ENCODE results near the gene SHTN1. TPM values are rescaled to one million over a fixed set of nuclear protein-coding genes. Genes with fewer than 3 reads are reported as not detected.

The SHTN1 gene
- total RNA-seq, 2 donors from 2014 or later: 0.19 to 0.31 TPM

DNA sequence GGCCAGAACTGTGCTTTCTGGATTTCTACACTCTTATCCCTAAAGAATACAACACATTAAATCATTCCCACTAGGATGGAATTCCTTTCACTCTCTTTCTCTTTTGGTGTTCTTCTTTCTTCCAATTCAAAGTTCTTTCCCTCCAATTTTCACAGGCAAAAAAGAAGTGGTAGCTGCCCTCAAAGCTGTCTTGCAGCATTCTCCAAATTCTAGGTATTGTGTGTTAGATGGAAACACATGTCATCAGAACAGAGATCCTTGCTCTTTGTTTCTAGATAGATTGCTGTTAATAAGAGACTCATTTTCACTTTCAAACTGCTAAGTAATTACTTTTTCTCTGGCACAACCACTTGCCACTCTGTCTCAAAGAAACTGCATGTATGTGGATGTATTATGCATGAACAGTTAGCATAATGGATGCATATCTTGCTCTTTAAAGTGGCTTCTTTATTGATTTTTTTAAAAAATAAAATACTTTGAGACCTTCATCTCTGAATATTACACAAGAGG, 31.0 kb downstream of the SHTN1 start:
- Mint-ChIP-seq H3K27ac (no peak overlapping the region), H3K4me1 (ENCODE audit: low read depth) (no peaks in the 10 kb centered on the region), H3K4me3 (no peak overlapping the region), H3K36me3 (ENCODE audit: insufficient read depth in 2 of 2) (no peaks in the 10 kb centered on the region), H3K27me3 (ENCODE audit: low read depth) (peaks cover 8% of the 10 kb centered on the region), H3K9me3 (no peaks in the 10 kb centered on the region)
- ATAC-seq (replicated peaks in 1 of 2) (no peak), DNase-seq (no peak)

DNA sequence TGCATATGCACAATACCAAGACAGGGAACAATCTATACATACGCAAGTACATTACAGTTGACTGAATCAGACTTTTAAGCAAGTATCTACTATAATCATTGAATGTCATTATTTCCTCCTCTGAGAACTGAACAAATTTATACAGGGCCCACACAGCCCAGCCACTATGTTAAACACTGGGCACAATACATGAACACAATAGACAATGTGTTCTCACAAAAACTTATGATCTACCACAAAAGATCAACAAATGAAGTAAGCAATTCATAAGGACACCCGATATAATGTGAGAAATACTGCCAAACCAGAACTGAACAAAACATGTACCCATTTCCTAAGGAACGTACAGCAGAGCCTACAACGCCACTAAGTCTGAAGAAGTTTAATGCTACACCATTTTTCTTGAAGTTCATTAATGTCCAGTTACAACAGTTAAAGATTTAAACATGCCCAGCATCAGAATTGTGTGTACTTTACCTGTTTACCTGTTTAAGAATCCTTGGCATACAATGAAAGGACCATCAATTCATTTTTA, 31.5 kb downstream of the SHTN1 start:
- peaks cover 8% of the 10 kb centered on the region for H3K27me3 Mint-ChIP-seq (ENCODE audit: low read depth)
- H3K4me1 Mint-ChIP-seq (ENCODE audit: low read depth): no peaks in the 10 kb centered on the region
- H3K9me3 Mint-ChIP-seq: no peaks in the 10 kb centered on the region
- DNase-seq (no peak), ATAC-seq (replicated peaks in 1 of 2) (no peak)
- no peak overlapping the region for H3K4me3 Mint-ChIP-seq
- no peak overlapping the region for H3K27ac Mint-ChIP-seq
- no peaks in the 10 kb centered on the region for H3K36me3 Mint-ChIP-seq (ENCODE audit: insufficient read depth in 2 of 2)

- no peak overlapping the region for H3K4me3 Mint-ChIP-seq
- H3K4me1 Mint-ChIP-seq (ENCODE audit: low read depth): no peaks in the 10 kb centered on the region
- H3K27me3 Mint-ChIP-seq (ENCODE audit: low read depth): peaks cover 8% of the 10 kb centered on the region
- H3K27ac Mint-ChIP-seq: no peak overlapping the region
- H3K36me3 Mint-ChIP-seq (ENCODE audit: insufficient read depth in 2 of 2): no peaks in the 10 kb centered on the region
- DNase-seq: no peak
- no peak for ATAC-seq (replicated peaks in 1 of 2)
- no peaks in the 10 kb centered on the region for H3K9me3 Mint-ChIP-seq
These were observed 32.9 kb downstream of the SHTN1 start for GRCh38 chr10:116972131-116972530.

GRCh38 chr10:116970050-116970449, 34.9 kb downstream of the SHTN1 start:
- DNase-seq (no peak), ATAC-seq (replicated peaks in 1 of 2) (no peak)
- H3K4me3 Mint-ChIP-seq: no peak overlapping the region
- H3K9me3 Mint-ChIP-seq: no peaks in the 10 kb centered on the region
- H3K27ac Mint-ChIP-seq: no peak overlapping the region
- H3K27me3 Mint-ChIP-seq (ENCODE audit: low read depth): peaks cover 8% of the 10 kb centered on the region
- H3K4me1 Mint-ChIP-seq (ENCODE audit: low read depth): no peaks in the 10 kb centered on the region
- H3K36me3 Mint-ChIP-seq (ENCODE audit: insufficient read depth in 2 of 2): no peaks in the 10 kb centered on the region

GRCh38 chr10:116968331-116968730, 36.7 kb downstream of the SHTN1 start:
- no peaks in the 10 kb centered on the region for H3K9me3 Mint-ChIP-seq
- no peaks in the 10 kb centered on the region for H3K4me1 Mint-ChIP-seq (ENCODE audit: low read depth)
- DNase-seq: no peak
- H3K27me3 Mint-ChIP-seq (ENCODE audit: low read depth): peaks cover 6% of the 10 kb centered on the region
- H3K27ac Mint-ChIP-seq: no peak overlapping the region
- no peak for ATAC-seq (replicated peaks in 1 of 2)
- H3K36me3 Mint-ChIP-seq (ENCODE audit: insufficient read depth in 2 of 2): no peaks in the 10 kb centered on the region
- H3K4me3 Mint-ChIP-seq: no peak overlapping the region

DNA sequence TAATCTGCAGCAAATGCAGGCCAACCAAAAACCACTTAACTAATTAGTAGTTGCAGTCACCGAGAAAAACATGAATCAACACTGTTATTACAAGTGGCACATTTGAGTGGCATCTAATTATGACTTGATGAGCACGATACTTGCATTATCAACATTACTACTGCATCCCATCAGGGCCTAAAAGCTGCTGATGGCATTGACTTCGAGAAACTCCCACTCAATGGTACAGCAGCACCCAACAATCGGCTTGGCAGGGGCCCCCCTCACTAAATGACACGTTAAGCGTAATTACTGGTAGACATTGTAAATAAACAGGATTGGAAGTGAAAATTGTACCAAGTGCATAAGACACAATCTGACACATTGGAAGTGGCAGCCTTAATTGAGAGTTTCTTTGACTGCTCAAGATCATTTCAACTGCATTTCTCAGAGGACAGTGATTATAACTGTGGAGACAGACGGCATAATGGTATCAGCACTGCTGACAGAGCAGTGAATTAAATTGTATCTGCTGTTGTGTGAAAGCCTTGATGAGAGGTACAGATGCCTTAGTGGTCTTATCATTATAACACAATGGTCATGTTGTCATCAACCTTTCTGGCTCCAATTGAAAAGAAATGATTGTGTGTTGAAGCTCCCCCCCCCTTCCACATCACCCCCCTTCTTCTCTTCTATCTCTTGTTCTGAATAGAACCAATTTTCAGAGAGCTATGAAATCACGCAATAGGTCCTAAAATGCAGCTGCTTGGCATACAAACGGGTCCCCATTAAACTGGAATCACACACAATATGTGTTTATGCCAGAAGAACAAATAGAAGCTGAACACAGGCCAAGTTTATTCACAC, 43.4 kb downstream of the SHTN1 start:
- H3K36me3 Mint-ChIP-seq (ENCODE audit: insufficient read depth in 2 of 2): no peaks in the 10 kb centered on the region
- no peak for ATAC-seq (replicated peaks in 1 of 2)
- no peaks in the 10 kb centered on the region for H3K9me3 Mint-ChIP-seq
- H3K27me3 Mint-ChIP-seq (ENCODE audit: low read depth): no peaks in the 10 kb centered on the region
- H3K4me1 Mint-ChIP-seq (ENCODE audit: low read depth): no peaks in the 10 kb centered on the region
- H3K4me3 Mint-ChIP-seq: no peak overlapping the region
- H3K27ac Mint-ChIP-seq: no peak overlapping the region
- DNase-seq: no peak

- H3K27me3 Mint-ChIP-seq (ENCODE audit: low read depth): no peaks in the 10 kb centered on the region
- H3K27ac Mint-ChIP-seq: no peak overlapping the region
- DNase-seq (no peak), ATAC-seq (replicated peaks in 1 of 2) (no peak)
- no peak overlapping the region for H3K4me3 Mint-ChIP-seq
- no peaks in the 10 kb centered on the region for H3K9me3 Mint-ChIP-seq
- H3K4me1 Mint-ChIP-seq (ENCODE audit: low read depth): no peaks in the 10 kb centered on the region
- H3K36me3 Mint-ChIP-seq (ENCODE audit: insufficient read depth in 2 of 2): no peaks in the 10 kb centered on the region
These were observed 44.8 kb downstream of the SHTN1 start for GRCh38 chr10:116960066-116960776.

DNA sequence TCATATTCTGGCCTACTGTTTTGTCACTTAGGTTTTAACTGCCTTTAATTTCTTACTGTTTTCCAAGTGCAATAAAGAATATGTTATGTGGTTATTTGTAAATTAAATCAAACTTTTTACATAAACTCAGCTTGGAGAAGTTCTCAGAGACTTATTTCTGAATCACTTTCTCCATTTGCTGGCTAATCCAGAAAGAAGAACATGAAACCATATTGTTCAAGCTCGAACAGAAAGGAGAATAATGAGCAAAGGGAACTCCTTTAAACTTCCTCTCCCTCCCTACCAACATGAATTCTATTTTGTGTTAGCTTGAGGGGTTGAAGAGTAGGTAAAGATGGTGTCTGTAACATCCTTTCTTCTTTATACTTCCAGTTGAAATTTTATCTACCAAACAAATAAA, 52.3 kb downstream of the SHTN1 start:
- H3K27ac Mint-ChIP-seq: no peak overlapping the region
- H3K27me3 Mint-ChIP-seq (ENCODE audit: low read depth): no peaks in the 10 kb centered on the region
- H3K4me3 Mint-ChIP-seq: no peak overlapping the region
- DNase-seq: no peak
- no peaks in the 10 kb centered on the region for H3K4me1 Mint-ChIP-seq (ENCODE audit: low read depth)
- H3K9me3 Mint-ChIP-seq: no peaks in the 10 kb centered on the region
- H3K36me3 Mint-ChIP-seq (ENCODE audit: insufficient read depth in 2 of 2): no peaks in the 10 kb centered on the region
- ATAC-seq (replicated peaks in 1 of 2): no peak

DNA sequence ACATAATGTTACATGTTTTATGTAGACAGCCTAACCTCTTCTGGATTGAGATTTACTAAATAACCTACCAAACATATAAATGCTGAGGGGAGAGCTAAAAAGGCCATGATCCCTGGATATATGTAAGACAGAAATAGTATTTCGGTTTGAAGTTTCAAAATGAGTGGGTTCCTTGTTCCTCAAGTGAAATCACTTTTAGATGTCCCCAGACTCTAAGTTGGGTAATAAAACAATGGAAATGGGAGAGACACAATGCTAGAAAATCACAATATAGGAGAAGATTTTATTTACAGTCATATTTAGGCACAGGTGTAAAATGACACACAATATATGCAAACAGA, 56.5 kb downstream of the SHTN1 start:
- Mint-ChIP-seq H3K4me3 (no peak overlapping the region), H3K36me3 (ENCODE audit: insufficient read depth in 2 of 2) (no peaks in the 10 kb centered on the region), H3K4me1 (ENCODE audit: low read depth) (no peaks in the 10 kb centered on the region), H3K27me3 (ENCODE audit: low read depth) (peaks cover 10% of the 10 kb centered on the region), H3K27ac (no peak overlapping the region), H3K9me3 (no peaks in the 10 kb centered on the region)
- DNase-seq (no peak), ATAC-seq (replicated peaks in 1 of 2) (no peak)

DNA sequence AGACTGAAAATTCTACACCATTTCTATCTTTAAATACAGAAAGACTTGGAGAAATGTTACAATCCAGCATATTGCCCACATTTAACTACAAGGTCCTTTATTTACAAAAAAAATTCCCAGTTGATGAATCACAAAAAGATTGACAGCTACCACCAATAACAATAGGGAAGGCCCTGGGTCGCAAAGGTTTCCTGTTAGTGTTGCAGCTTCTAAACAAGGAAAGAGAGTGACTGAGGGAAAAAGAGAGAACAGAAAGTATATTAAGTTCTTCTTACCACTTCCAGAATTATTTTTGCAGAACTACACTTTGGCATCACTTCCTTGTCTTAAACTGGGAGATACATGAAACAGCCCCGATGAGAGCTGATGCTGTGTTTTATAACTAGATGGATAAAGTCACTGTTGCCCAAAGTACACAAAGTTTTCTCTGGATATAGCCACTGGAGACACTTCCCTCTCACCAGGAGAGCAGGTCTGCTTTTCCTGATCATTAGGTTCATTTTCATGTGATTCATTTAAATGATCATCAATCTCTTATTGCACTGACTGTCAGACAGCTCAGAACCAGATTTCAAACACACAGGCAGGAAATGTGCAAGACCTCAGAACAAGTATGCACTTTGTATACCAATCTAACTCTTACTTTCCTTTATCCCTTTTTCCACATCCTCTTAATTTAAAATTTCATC, 57.0 kb downstream of the SHTN1 start:
- Mint-ChIP-seq H3K9me3 (no peaks in the 10 kb centered on the region), H3K27me3 (ENCODE audit: low read depth) (peaks cover 12% of the 10 kb centered on the region), H3K4me1 (ENCODE audit: low read depth) (no peaks in the 10 kb centered on the region), H3K36me3 (ENCODE audit: insufficient read depth in 2 of 2) (no peaks in the 10 kb centered on the region), H3K27ac (no peak overlapping the region), H3K4me3 (no peak overlapping the region)
- DNase-seq (no peak), ATAC-seq (replicated peaks in 1 of 2) (no peak)

GRCh38 chr10:116944911-116945310, 60.1 kb downstream of the SHTN1 start:
- DNase-seq (no peak), ATAC-seq (replicated peaks in 1 of 2) (no peak)
- Mint-ChIP-seq H3K4me1 (ENCODE audit: low read depth) (no peaks in the 10 kb centered on the region), H3K36me3 (ENCODE audit: insufficient read depth in 2 of 2) (no peaks in the 10 kb centered on the region), H3K9me3 (no peaks in the 10 kb centered on the region), H3K4me3 (no peak overlapping the region), H3K27ac (no peak overlapping the region), H3K27me3 (ENCODE audit: low read depth) (peaks cover 24% of the 10 kb centered on the region)

GRCh38 chr10:116931806-116932205, 73.2 kb downstream of the SHTN1 start:
- DNase-seq (no peak), ATAC-seq (replicated peaks in 1 of 2) (no peak)
- Mint-ChIP-seq H3K36me3 (ENCODE audit: insufficient read depth in 2 of 2) (no peaks in the 10 kb centered on the region), H3K27ac (no peak overlapping the region), H3K27me3 (ENCODE audit: low read depth) (no peaks in the 10 kb centered on the region), H3K4me1 (ENCODE audit: low read depth) (no peaks in the 10 kb centered on the region), H3K9me3 (peaks cover 8% of the 10 kb centered on the region in 2 donors), H3K4me3 (no peak overlapping the region)

- Mint-ChIP-seq H3K36me3 (ENCODE audit: insufficient read depth in 2 of 2) (no peaks in the 10 kb centered on the region), H3K4me3 (no peak overlapping the region), H3K9me3 (no peaks in the 10 kb centered on the region), H3K27ac (no peak overlapping the region), H3K27me3 (ENCODE audit: low read depth) (no peaks in the 10 kb centered on the region), H3K4me1 (ENCODE audit: low read depth) (no peaks in the 10 kb centered on the region)
- ATAC-seq (replicated peaks in 1 of 2): no peak
- no peak for DNase-seq
These were observed 78.6 kb downstream of the SHTN1 start for GRCh38 chr10:116926426-116926825.

Measured in activated T-cell treated with anti-CD3 and anti-CD28 coated beads, Interleukin-2, amount 50 U/mL, for 72 hours (primary cell).